GM19238 (cell line): ENCODE results near the gene ULK4.
A peak's percentile ranks its signal among the peaks of the same experiment; 100 is the strongest.
"Not testable (repeated sequence)": the region's sequence is repeated elsewhere in the genome, so short reads cannot be mapped to it uniquely, and the experiment has no call there.

Source experiments
- DNase-seq: peaks from one replicate; pipeline ENCODE4 v3.0.0; 2011; ENCODE audit warnings: low spot score; ENCODE audit not compliant: insufficient read length

ULK4 gene

DNA sequence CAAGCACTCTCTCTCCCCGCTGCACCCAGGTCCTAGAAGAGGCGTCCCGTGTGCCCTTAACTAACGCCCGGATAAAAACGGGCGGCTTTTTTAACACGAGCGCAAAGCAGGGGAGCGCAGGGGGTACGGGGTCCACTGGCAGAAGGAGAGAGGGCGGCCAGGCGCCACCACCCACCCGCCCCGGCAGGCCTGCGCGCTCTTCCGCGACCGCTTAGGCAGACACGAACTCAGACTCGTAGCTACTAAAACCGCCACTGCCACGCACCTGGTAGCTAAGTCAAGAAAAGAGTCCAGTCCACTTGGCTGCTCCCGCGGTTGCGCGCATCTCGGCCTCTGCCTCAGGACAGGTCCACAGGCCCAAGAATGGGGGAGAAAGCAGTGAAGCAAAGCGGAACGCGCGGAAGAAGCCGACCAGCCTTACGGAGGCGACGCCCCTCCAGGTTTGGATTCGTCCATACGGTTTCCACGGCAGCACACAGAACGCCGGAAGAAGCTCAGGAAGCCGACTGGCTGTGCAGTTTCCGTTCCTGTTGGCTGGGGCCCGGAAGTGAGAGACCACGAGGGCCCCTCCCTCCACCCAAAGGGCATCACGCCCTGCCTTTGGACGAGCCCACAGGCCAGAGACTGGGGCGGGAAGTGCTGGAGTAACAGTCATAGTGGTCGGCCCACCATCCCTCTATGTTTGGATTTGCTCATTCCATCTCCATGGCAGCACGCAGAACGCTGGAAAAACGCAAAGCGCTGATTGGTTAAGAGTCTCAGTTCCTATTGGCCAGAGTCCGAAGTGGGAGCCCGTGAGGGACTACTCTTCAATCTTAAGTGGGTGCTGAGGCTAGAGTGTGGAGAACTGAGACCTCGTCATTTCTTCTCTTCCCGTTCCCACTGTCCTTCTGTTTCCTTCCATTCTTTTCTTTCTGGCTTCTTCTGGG lies at the start of gene ULK4:
TSS of gene ULK4 (minus strand) at position 353 of the 929 bp plus-strand sequence. CDS start 7,344 bp downstream, outside the sequence.
- peak; percentile 83 for DNase-seq

DNA sequence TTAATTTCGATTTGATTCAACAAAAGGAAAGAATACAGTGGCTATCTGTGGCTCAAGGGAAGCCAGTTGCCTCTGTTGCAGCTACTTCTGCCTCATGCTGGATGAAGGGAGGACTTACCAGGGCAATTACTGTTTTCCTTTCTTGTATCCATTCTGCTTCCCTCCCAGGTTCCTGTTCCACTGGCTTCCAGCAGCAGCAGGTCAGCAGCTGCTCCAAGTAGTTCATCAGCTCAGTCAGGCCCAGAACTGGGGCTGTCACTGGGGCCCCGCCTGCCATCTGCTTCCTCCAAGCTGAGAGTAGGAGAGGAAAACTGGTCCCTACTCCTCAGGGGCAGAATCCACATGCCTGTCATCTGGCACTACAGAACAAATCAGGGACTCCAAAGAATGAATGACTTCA lies 48.6 kb upstream of the ULK4 start:
- no peak for DNase-seq

DNA sequence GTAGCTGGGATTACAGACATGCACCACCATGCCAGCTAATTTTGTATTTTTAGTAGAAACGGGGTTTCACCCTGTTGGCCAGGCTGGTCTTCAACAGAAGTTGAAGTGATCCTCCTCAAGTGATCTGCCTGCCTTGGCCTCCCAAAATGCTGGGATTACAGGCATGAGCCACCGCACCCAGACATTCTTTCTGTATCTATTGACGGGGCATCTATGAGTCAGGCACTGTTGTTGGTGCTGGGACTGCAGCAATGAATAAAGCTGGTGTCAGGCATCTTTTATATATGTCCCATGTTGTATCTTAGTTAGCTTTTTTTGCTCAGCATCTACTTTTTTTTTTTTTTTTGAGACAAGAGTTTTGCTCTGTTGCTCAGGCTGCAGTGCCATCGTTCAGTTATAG lies 47.6 kb upstream of the ULK4 start:
- DNase-seq, result no peak

DNA sequence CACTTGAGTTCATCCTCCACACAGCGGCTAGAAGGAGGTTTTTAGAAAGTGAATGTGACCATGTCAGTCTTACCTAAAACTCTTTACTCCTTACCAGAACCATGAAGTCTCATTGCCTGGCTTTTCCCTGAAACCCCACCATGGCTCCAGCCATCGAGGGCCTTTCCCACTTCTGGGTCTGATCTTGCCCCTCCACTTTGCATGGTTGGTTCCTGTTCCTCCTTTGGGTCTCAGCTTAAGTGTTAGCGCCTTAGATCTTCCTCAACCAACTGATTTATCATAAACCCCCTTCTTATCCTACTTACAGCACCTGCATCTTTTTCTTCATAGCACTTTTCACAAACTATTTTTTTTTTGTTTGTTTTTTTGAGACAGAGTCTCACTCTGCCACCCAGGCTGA lies 45.9 kb upstream of the ULK4 start:
- no peak for DNase-seq

DNA sequence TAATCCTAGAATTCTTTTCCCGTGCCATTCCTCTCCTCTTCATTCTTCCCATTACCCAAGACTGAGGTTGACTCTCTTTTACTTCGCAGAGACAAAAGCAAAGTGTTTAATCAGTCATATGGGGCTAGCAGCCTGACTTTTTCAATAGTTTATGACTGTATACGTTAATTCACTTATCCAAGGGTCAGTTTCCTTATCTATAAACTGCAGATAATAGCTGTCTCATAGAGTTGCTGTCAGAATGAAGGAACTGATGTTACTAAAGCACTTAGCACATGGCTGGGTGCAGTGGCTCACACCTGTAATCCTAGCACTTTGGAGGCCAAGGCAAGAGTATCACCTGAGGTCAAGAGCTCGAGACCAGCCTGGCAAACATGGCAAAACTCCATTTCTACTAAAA lies 43.5 kb upstream of the ULK4 start:
- no peak for DNase-seq

DNA sequence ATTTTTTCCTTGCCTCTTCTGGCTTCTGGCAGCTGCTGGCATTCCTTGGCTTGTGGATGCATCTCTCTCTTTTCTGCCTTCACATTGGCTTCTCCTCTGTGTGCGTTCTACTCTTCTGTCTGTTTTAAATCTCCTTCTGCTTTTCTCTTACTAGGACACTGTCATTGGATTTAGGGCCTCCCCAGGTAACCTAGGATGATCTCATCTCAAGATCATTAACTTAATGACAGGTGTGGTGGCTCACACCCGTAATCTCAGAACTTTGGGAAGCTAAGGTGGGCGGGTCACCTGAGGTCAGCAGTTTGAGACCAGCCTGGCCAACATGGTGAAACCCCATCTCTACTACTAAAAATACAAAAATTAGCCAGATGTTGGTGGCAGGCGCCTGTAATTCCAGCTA lies 40.9 kb upstream of the ULK4 start:
- DNase-seq, result no peak

DNA sequence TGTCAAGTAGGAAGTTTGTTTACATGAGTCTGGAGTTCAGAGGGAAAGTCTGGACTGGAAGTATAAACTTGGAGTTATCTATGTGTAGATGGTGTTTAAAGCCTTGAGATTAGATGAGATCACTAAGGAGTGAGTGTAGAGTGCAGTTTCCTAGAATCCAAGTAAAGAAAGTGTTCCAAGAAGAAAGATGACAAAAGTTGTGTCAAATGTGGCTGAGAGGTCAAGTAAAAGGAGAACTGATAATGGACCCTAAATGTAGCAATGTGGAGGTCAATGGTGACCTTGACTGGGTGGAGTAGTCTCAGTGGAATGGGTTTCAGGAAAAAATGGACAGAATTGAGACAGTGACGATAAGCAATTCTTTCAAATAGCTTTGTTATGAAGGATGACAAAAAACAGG lies 39.9 kb upstream of the ULK4 start:
- DNase-seq, result no peak

DNA sequence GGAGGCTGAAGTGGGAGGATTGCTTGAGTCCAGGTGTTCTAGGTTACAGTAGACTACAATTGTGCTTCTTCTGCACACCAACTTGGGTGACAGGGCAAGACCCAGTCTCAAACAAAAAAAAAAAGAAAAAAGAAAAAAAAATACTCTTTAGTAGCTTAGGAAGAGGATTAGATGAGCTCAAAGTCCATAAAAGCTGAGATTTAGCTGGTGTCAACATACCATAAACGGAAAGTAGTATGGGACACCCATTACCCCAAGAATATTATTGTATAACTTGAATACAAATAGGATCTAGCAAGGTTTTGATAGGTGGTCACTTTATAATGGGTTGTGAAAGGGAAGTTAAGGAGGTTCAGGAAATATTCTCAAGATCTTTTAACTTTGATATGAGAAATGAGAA lies 38.0 kb upstream of the ULK4 start:
- DNase-seq, result no peak

DNA sequence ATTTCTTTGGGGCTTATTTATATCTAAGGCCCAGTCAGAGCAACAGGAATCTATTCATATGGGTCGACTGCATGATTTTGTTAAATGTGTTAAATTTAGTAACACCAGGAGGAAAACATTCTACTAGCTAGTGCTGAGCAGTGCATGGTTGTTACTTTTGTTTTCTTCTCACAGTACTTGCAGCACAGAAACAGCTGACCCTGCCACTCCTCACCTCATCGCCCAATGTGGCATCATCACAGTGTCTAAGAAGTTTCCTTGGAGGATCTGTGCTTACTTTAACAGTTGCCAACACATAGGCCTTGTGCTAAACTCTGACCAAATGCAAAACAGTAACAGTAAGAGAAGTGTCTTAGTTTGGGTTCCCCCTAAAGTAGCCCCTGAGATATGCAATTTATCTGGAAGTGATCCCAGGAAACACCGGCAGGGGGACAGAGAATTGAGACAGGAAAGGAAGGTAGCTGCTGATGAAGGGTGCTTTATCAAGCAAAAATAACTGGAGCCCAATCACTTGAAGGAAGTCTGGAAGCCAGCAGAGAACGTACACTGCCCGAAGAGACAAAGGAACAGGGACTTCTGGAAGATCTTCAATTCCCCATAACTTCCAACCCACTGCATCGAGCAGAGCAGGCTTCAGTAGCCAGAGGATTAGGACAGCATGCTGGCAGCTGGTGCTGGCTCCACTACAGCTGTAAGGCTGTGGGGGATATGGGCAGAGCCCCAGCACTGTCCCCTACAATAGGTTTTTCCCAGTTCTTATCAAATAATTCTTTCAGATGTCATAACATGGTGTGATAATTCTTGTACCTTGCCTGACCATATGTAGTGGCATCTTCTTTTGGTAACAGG lies 36.0 kb upstream of the ULK4 start:
- DNase-seq, result no peak

DNA sequence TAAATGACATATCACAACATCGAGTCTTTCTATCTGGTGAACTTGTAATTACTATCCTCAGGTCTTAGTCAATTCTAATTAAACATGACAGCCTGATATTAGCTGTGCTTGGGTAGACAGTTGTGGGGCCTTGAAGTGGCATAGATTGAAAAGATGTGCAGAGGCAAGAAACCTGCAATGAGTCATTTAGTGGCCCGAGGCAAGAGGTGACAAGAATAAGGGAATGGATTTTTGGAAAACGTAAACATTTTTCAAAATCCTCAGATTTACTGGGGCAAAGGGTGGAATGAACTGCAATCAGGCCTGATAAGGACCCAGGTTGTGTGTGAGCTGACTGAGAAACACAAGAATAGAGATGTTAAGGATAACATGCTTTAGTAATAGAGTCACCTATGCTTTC lies 29.5 kb upstream of the ULK4 start:
- no peak for DNase-seq

DNA sequence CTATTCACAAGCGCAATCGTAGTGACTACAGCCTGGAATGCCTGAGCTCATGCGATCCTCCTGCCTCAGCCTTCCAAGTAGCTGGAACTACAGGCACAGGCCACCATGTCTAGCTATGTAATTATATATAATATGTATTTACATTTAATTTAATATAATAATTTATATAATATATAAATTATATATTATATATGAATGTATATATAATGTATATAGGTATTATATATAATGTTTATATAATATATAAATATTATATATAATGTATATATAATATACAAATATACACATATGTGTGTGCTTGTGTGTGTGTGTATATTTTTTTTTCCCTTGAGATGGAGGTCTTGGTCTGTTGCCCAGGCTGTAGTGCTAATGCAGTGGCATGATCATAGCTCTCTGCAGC lies 27.6 kb upstream of the ULK4 start:
- no peak for DNase-seq

DNA sequence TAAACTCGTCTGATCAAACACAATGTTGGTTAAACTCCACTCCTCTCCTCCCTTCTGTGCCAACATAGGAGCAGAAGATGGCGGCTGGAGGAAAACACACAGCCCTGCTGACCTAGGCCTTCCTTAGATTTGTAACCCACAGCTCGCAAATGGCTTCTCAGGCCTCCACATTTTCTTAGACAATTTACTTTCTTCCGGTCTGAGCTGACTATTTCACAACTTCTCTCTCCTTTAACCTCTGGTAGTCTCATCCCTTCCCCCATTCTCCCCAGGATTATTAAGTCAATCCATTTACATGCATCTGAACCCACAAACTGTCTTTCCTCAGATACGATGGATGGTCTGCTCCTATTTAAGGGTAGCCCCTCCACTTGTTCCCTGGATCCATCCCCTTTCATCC lies 25.7 kb upstream of the ULK4 start:
- no peak for DNase-seq

DNA sequence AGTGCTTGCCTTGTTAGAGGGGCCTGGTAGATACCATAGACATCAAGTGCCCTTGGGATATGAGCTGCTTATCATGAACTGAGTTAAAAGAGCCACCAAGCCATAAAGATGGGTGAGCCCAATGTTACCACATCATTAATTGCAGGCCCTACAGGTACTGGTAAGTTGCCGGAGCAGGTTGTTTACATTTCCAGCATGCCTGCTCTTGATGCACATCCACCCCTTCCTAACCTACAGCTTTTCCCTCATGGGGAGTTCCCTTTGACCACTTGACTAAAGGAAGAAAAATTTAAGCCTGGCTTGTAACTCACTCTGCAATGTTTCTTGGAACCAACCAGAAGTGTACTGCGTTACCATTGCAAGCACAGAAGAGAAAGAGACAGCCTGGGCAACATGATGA lies 24.7 kb upstream of the ULK4 start:
- DNase-seq, result no peak

DNA sequence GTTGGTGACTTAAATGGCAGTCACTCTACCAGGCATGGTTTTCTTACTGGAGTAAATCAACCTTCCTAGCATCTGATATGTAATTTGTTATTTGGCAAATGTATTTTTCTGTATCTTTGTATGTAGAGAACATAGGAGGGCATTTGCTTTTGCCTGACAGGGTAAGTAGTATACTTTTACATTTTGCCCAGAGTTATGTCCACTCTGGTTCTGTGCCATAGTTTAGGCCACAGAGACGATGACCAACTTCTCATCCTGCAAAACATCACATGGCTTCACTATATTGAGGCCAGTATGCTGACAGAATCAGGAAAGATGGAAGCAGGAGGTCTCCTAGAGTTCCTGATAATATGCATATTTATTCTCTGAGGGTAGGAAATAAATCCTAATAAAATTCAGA lies 23.1 kb upstream of the ULK4 start:
- DNase-seq, result no peak

DNA sequence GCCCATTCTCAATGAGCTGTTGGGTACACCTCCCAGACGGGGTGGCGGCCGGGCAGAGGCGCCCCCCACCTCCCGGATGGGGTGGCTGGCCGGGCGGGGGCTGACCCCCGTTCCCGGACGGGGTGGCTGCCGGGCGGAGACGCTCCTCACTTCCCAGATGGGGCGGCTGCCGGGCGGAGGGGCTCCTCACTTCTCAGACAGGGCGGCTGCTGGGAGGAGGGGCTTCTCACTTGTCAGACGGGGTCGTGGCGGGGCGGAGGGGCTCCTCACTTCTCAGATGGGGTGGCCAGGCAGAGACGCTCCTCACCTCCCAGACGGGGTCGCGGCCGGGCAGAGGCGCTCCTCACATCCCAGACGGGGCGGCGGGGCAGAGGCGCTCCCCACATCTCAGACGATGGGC lies 21.2 kb upstream of the ULK4 start:
- DNase-seq, result not testable (repeated sequence)

DNA sequence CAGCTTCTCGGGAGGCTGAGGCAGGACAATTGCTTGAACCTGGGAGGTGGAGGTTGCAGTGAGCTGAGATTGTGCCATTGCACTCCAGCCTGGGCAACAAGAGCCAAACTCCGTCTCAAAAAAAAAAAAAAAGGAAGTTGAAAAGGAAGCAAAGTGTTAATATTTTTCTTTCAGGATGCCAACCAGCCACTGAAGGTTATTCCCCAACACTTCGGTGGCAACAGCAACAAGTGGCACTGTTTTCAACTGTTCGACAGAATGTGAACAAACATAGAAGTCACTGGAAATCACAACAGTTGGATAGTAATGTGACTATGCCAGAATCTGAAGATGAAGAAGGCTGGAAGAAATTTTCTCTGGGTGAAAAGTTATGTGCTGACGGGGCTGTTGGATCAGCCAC lies 15.5 kb upstream of the ULK4 start:
- DNase-seq, result not testable (repeated sequence)

DNA sequence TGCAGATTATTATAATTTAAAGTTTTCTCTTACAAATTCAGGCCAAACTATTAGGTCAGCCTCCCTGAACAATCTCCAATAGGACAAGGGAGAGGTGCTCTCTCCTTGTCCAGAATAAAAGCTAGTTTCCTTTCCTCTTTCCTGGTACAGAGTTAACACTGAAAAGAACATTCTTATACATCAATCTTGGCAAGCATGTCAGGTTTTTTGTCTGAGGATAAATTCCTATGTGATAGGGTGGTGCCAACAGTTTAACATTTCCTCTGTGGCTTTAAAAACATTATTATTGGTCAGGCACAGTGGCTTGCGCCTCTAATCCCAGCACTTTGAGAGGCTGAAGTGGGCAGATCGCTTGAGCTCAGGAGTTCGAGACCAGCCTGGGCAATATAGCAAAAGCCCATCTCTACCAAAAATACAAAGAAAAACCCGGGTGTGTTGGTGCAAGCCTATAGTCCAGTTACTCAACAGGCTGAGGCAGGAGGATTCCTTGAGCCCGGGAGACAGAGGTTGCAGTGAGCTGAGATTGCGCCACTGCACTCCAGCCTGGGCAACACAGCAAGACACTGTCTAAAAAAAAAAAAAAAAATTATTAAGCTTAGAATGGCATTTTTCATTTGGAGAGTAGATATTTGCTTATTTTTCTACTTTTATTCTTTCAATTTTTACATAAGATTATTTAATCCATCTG lies 13.7 kb upstream of the ULK4 start:
- DNase-seq, result no peak

DNA sequence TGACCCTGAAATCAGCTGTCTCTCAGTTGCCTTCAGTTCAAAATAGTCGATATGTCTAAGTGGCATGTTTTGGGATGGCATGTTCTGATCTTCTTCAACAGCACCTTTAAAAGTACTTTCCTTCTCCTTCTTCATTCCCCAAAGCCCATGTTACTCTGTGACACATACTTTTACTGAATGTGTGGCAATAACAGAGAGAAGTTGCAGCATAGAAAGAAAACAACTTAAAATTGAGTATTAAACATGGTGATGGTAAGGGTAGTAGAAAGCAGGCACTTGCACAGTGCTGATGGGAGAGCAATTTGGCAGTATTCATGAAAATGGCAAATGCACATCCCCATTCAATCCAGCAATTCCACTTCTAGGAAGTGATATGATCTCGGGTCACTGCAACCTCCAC lies 12.3 kb upstream of the ULK4 start:
- DNase-seq, result no peak

DNA sequence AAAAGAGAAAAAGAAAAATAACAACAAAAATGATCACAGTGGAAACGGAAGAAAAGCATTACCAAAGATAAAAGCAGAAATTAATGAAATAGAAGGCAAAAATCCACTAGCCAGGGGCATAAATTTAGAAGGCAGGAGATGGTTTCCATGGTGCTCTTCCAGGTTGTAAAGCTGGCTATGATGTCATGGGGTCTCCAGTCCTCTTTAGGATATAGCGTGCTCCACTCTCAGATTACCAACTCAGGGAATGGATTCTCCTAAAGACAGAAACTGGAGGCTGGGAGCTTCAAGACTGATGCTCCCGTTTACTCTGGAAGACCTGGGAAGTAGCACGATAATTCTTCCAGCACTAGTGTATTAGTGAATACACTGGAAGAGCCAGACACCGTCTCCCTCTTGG lies 10.9 kb upstream of the ULK4 start:
- no peak for DNase-seq

DNA sequence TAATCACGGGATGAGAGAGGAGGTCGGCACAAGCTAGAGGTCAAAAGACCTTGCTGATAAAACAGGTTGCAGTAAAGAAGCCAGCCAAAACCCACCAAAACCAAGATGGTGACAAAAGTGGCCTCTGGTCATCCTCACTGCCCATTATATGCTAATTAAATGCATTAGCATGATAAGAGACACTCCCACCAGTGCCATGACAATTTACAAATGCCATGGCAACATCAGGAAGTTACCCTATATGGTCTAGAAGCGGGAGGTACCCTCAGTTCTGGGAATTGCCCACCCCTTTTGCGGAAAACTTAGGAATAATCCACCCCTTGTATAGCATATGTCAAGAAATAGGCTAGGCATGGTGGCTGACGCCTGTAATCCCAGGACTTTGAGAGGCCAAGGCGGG lies 4.3 kb upstream of the ULK4 start:
- no peak for DNase-seq

DNA sequence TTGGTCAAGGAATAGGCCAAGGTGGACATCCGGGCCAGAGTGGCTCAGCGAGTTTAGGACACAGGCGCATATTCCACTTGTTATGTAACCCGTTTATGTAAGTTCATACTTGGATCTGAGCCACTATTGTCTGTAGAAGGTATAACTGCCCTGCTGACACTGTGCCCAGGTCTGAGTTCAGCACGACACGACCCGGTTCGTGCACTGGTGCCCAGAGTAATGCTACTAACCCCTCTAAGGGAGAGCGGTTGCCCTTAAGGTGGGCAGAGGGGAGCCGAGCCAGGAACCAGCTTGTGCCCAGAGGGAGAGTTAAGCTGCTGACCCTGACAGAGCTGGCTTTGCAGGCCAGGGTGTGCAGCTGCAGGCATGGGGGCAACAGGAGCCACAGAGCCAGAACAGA lies 1.9 kb upstream of the ULK4 start:
- DNase-seq, result no peak
